Measurements from ENCODE around the gene MCTP2. TPM values are rescaled to one million over a fixed set of nuclear protein-coding genes. Genes with fewer than 3 reads are reported as not detected.

Gene MCTP2
- total and polyA plus RNA-seq, 2 of the 13 experiments (the other 11 are each of a cell fraction or from before 2014, with no cell fraction given): 5.1 to 8.6 TPM

GRCh38 chr15:94477913-94478553 lies 246.7 kb downstream of the MCTP2 start:
- FAIRE-seq (no peak), DNase-seq (ENCODE audit: low spot score) (no peak), ATAC-seq (no peak)
- no peak overlapping the region for H2AFZ ChIP-seq (ENCODE audit: low read length)
- H4K20me1 ChIP-seq (ENCODE audit: insufficient read depth, low read length): no peaks in the 10 kb centered on the region
- intact Hi-C loops (cut with micrococcal nuclease; ENCODE audit: unreplicated experiment) (no loop called here), in situ Hi-C loops (cut with HindIII; ENCODE audit: extremely low pct_ligation_motif_present, low pct_unique_long_range_greater_than_20kb) (no loop called here)
- H3K4me1 ChIP-seq (ENCODE audit: insufficient read depth, low read length): no peaks in the 10 kb centered on the region
- BruUV-seq (replicated peaks): no TSS peak
- peaks cover 11% of the 10 kb centered on the region; the same call in 1 of the 2 replicates for H3K9me3 ChIP-seq (ENCODE audit: low read length)
- ChIA-PET POLR2A (no interaction called here), CTCF (ENCODE audit: low intra/inter-chr PET ratio, low total read pairs) (no interaction called here)
- WGBS (ENCODE audit: low lambda C conversion rate): 68% methylated on average over 7 of the region's 7 CpGs
- peaks cover 0 to 3% of the 10 kb centered on the region in 2 experiments; a peak in 1 of 5 replicates for H3K36me3 ChIP-seq (replicated peaks in 1 of 2; ENCODE audit: control insufficient read depth in 1 of 2, insufficient read depth in 2 of 2, low read length in 2 of 2)
- no peak for TF ChIP-seq CBX2 (IDR thresholded peaks at IDR 0.05; ENCODE audit: low read depth, low read length)
- no peak for TF ChIP-seq CBX2 (CRISPR knock-in tag; IDR thresholded peaks at IDR 0.05; ENCODE audit: low read depth)
- no peak for TF ChIP-seq NR1H2 (CRISPR knock-in tag; IDR thresholded peaks at IDR 0.05; ENCODE audit: borderline replicate concordance, low read depth)
- TF ChIP-seq ZNF367 (CRISPR knock-in tag; IDR thresholded peaks at IDR 0.05; ENCODE audit: borderline replicate concordance): no peak
- TF ChIP-seq ZSCAN12 (CRISPR knock-in tag; IDR thresholded peaks at IDR 0.05): no peak
- TF ChIP-seq ZZZ3 (CRISPR knock-in tag; IDR thresholded peaks at IDR 0.05; ENCODE audit: borderline replicate concordance): no peak
- TF ChIP-seq HNRNPUL1 (IDR thresholded peaks at IDR 0.05; ENCODE audit: low read depth, low read length): no peak
- TF ChIP-seq ZNF616 (CRISPR knock-in tag; IDR thresholded peaks at IDR 0.05; ENCODE audit: low read depth): no peak
- no peak for TF ChIP-seq ZNF775 (CRISPR knock-in tag; IDR thresholded peaks at IDR 0.05; ENCODE audit: borderline replicate concordance)
- TF ChIP-seq ZNF879 (CRISPR knock-in tag; IDR thresholded peaks at IDR 0.05): no peak
- H3K9ac ChIP-seq (ENCODE audit: insufficient read depth, low read depth, low read length): no peak overlapping the region
- H3K27ac ChIP-seq (ENCODE audit: extremely low read length, insufficient read depth, low read length): no peak overlapping the region
- H3K27me3 ChIP-seq (ENCODE audit: control insufficient read depth in 1 of 2, insufficient read depth in 2 of 2, low read length in 2 of 2): no peaks in the 10 kb centered on the region; a peak in 1 of 5 replicates
- H3K79me2 ChIP-seq (ENCODE audit: insufficient read depth, low read length): no peaks in the 10 kb centered on the region
- no peak overlapping the region for H3K4me2 ChIP-seq (ENCODE audit: low read depth, low read length)
- no peak overlapping the region for H3K4me3 ChIP-seq (replicated peaks in 1 of 3; ENCODE audit: insufficient read depth in 1 of 3, low read depth in 2 of 3, low read length in 3 of 3)

Data from HepG2 (cell line).